HG03060 (cell line): Measurements from ENCODE around the gene CNGB1.
"Not testable (repeated sequence)": the region's sequence is repeated elsewhere in the genome, so short reads cannot be mapped to it uniquely, and the experiment has no call there.

Experiments
- ATAC-seq: cut with Tn5 transposase; IDR thresholded peaks from one replicate; pipeline ENCODE4 v1.9.1; 2021; ENCODE audit warnings: low read depth, moderate number of reproducible peaks; ENCODE audit not compliant: unreplicated experiment

Gene CNGB1

GRCh38 chr16:57956924-57957672, 13.8 kb downstream of the CNGB1 start:
- no peak for ATAC-seq

GRCh38 chr16:57956270-57956808, 14.6 kb downstream of the CNGB1 start:
- ATAC-seq: no peak

DNA sequence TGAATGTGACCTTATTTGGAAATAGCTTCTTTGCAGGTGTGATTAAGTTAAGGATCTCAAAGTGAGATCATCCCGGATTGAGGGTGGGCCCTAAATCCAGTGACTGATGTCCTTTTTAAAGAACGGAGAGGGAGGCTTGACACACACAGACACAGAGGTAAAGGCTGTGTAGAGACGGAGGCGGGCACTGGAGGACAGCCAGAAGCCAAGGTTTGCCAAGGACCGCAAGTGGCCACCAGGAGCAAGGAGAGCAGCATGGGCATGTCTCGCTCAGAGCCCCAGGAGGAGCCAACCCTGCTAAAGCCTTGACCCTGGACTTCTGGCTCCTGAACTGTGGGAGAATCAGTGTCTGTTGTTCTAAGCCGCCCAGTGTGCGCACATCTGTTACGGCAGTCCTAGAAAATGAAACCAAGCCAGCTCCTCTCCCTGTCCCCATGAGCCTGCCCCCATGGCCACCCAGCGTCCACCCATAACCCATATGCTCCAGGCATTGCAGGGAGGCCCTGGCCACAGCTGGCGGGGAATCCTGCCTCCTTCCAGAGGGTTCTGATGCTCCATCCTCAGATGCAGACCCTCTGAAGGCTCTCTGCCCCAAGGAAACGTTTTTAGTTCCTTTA, 15.2 kb downstream of the CNGB1 start:
- no peak for ATAC-seq

- no peak for ATAC-seq
These were observed 17.1 kb downstream of the CNGB1 start for GRCh38 chr16:57953857-57954256.

- ATAC-seq: no peak
These were observed 18.0 kb downstream of the CNGB1 start for GRCh38 chr16:57952909-57953308.

DNA sequence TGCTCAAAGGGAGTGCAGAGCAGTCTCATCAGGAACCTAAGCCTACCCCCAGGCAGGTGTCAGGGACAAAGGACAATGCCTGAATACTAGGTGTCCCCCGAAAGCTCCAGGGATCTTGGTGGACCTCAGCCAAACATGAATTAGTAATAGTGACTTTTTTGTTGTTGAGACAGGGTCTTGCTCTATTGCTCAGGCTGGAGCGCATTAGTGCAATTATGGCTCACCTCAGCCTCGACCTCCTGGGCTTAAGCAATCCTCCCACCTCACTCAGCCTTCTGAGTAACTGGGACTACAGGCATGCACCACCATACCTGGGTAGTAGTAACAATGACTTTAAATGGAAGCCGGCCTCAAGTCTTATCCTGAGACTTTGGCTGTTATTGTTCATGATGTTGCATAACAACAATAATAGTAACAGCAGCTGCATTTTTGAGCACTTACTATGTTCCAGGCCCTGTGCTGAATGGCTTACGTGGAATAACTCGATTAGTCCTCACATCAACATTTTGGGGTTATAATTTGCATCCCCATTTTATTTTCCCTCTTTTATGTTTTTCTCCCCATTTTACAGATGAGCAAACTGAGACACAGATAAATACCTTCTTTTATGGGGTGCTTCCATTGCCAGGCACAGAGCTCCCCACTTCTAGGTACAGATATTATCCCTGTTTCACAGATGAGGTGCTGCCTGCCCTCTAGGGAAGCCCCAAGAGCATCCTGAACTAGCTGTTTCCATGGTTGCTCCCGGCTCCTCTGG, 19.5 kb downstream of the CNGB1 start:
- no peak for ATAC-seq

DNA sequence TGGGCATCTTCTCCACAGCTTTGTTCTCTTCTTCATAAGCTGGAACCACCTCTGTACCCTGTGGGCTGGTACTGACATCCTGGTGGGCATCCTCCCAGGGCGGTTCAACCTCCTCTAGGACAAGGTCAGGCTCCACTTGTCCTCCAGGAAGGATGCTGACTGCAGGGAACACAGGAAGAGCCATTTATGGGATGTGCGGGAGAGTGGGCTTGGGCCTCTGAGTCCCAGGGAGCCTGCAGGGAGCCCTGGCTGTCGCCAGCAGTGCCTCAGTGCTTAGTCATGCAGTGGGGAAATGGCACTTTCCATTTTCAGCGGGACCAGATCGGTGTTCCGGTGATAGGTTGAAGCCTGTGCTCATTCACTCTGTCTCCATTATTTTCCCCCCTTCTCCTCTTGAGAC, 20.5 kb downstream of the CNGB1 start:
- ATAC-seq: no peak

DNA sequence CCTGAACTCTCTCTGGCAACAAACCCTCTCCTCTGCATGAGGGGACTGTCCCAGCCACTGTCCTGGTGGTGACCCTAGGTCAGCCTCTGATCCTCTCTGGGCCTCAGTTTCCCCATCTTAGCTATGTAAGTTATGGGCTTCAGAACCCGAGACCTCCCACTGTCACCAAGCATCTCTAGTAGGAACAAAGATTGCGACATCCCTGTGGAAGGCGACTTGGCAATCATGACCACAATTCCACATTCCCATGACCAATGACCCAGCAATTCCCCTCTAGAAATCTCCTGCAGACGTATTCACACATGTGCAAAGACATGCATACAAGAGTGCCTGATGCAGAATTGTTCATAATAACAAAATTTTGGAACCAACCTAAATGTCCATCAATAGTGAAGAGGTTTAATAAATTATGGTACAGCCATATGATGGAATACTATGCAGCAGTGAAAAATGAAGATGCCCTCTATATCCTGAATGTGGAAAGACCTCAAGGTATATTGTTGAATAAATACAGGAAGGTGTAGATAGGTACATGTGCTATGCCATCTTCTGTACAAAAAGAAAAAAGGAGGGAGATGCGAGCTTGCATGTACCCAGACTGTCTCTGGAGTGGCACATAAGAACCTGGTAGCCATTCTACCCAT, 21.2 kb downstream of the CNGB1 start:
- ATAC-seq: no peak

GRCh38 chr16:57949013-57949412, 21.9 kb downstream of the CNGB1 start:
- ATAC-seq: no peak

DNA sequence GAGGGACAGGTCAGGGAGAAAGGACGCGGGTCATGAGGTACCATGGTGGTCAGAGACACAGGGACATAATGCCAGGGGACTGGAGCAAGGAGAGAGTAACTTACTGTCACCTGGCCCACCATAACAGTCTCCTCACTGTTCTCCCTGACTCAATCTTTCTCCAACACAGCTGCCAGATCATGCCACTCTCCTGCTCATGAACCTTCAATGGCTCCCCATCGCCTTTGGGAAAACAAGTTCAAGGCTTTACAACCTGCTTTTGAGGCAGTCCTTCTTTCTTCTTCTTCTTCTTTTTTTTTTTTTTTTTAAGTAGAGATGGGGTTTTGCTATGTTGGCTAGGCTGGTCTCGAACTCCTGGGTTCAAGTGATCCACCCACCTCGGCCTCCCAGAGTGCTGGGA, 22.9 kb downstream of the CNGB1 start:
- ATAC-seq: no peak

- ATAC-seq: no peak
These were observed 23.7 kb downstream of the CNGB1 start for GRCh38 chr16:57947261-57947660.

DNA sequence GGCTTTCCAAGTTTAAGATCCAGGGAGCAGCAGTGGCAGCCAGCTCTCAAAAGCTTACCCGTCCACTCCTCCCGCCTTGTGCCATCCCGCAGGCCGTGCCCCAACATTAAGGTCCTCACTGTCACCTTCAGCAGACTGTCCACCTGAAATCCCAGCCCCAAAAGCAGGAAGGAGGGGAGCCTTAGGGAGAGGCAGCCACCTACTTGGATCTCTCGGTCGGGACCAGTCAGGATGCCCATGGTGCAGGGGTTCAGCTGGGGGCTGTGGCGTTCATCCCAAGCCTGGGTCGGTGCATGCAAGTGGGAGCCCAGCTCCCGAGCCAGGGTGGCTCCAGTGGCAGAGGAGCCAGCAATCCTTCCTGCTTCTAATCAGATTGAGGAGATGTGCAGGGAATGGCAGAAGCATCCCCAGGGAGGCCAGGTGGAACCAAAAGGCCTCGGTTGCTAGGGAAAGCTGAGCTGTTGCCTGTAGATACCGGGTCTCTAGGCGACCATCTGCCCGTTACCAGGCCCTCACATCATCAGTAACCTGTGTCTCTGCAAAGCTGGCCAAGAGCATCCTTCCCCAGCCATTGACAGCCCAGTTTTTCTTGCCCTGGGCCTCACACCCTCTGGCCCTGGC, 24.6 kb downstream of the CNGB1 start:
- no peak for ATAC-seq

GRCh38 chr16:57945740-57946138, 25.2 kb downstream of the CNGB1 start:
- ATAC-seq: no peak

DNA sequence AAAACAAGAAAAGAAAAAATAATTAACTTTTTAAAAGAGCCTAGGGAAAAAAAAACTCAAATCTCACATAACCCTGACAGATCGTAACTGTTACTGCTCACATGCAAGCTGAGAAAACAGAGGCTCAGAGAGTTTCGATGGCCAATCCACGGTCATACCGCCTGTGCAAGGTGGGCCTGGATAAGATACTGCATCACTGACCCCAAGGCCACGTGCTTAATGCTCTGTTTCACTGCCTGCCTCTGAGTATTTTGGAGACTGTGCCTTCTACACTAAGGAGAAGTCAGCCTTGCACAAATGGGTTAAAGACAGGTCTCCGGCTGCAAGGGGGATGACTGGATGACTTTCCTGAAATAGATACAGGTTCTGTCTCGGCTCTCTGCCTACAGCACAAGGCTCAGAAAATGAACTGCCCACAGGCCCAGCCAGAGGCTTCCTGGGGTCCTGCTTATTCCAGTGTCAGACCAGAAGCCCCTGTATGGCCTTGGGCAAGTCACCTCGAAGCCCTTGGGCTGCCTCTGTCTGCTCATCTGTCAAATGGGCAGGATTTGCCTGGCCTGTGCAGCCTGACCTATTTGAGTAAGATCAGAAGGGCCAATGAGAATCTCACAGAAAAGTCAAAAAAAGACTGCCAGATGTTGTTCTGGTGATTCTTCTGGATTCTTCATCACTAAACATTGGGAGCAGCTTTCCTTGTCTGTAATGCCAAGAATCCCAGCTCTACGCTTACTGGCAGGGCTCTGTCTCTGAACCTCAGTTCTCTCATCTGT, 25.8 kb downstream of the CNGB1 start:
- ATAC-seq: no peak

- not testable (repeated sequence) for ATAC-seq
These were observed 27.5 kb downstream of the CNGB1 start for GRCh38 chr16:57943381-57943780.

GRCh38 chr16:57941901-57942300, 29.0 kb downstream of the CNGB1 start:
- not testable (repeated sequence) for ATAC-seq

DNA sequence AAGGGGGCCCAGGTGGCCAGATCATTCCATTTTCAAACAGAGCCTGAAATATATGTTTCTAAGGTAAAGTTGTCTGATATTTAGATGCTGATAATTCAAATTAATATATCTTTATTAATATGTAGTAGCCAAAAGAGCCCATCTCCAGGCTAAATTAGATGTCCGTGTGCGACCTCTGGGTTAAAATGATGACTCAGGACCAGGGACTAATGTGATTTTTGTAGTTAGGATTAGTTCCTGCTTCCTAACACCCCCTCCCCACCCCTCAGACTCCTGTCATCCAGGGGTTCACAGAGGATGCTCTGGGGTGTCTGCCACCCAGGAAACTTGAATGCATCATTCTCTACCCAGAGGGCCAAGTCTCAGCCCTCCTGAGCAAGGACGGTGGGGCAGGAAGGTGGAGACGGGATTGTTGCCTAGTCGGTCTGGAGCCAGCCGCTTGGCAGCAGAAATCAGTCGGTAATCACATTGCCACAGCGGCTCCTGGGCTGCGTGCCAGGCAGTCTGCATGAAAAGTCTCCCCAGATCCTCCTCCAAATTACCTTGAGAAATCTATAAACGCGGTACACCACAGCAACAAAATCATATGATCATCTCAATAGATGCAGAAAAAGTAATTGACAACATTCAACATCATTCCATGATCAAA, 29.8 kb downstream of the CNGB1 start:
- ATAC-seq: no peak

- ATAC-seq: no peak
These were observed 30.5 kb downstream of the CNGB1 start for GRCh38 chr16:57940382-57940966.

- ATAC-seq: no peak
These were observed 31.1 kb downstream of the CNGB1 start for GRCh38 chr16:57939872-57940224.
